HG03139 (cell line): Measurements from ENCODE around the gene GCH1.
"Not testable (repeated sequence)": the region's sequence is repeated elsewhere in the genome, so short reads cannot be mapped to it uniquely, and the experiment has no call there.

Source experiments
- ATAC-seq: cut with Tn5 transposase; IDR thresholded peaks from one replicate; pipeline ENCODE4 v1.9.1; 2021; ENCODE audit not compliant: unreplicated experiment

The GCH1 gene

DNA sequence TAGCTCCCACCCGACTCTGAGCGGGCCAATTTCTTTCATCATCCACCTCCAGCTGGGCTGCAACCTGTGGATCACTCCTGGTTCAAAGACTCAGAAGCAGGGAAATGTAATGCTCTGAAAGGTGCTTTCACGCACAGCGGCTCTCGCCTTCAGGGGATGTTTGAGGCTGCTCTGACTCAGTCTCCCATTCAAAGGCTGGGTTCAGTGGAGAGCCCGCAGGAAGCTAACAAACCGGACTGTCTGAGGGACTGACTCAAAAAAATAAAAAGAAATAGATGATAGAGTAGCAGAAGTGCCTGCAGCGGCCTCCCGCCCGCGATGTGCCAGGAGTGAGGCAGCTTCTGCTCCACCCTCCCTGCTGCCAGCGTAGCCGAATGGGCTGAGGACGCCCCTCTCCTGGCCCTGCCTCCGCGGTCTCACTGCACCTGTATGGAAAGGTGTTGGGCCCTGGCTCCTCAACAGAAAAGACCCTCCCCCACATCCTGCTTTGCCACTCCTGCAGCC is 98.0 kb downstream of the GCH1 start:
- no peak for ATAC-seq

DNA sequence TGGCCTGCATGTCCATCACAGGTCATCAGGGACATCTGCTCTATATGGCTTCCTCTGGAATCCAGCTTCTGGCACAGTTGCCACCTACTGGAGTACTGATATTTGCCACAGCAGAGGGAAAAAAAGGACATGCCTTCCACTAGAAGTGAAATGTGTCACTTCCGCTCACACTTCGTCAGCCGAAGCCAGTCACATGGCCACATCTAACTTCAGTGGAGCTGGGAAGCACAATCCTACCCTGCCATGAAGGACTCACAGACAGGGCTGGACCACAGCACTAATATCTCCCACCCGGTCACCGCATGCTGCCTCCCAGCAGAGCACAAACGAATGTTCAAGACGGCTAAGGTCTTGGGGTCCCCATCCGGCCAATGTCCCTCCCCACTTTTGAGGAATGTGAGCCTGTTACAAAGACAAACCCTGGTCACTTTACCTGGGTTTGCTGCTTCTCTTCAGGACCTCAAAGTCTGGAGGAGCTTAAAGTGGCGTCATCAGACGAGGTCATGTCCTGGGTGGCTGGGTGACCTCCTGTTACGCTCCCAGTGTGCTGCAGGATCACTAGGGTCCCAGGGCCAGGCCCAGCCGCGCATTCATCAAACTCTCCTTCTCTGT is 98.6 kb downstream of the GCH1 start:
- no peak for ATAC-seq

DNA sequence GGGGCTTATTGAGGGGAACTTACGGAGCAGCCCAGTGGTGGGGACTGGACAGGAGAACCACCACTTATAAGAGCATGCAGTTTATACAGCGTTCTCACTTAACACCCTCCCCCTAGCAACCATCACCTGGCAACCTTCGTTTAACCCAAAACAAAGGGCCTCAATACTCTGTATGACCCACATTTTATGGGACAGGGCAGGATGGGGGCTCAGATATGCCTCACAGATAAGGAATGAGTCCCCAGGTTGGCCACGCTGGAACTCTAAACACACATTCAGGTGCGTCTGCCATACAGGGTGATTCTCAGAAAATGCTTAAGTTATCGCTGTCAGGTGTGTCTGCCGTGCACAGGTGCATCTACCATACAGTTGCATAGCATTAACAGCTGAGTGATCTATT is 99.2 kb downstream of the GCH1 start:
- no peak for ATAC-seq

DNA sequence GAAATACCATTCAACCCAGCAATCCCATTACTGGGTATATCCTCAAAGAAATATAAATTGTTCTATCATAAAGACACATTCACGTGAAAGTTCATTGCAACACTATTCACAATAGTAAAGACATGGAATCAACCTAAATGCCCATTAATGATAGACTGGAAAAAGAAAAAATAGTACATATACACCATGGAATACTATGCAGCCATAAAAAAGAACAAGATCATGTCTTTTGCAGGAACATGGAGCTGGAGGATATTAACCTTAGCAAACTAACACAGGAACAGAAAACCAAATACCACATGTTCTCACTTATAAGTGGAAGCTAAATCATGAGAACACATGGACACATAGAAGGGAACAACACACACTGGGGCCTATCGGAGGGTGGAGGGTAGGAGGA is 101.1 kb downstream of the GCH1 start:
- ATAC-seq, result not testable (repeated sequence)

DNA sequence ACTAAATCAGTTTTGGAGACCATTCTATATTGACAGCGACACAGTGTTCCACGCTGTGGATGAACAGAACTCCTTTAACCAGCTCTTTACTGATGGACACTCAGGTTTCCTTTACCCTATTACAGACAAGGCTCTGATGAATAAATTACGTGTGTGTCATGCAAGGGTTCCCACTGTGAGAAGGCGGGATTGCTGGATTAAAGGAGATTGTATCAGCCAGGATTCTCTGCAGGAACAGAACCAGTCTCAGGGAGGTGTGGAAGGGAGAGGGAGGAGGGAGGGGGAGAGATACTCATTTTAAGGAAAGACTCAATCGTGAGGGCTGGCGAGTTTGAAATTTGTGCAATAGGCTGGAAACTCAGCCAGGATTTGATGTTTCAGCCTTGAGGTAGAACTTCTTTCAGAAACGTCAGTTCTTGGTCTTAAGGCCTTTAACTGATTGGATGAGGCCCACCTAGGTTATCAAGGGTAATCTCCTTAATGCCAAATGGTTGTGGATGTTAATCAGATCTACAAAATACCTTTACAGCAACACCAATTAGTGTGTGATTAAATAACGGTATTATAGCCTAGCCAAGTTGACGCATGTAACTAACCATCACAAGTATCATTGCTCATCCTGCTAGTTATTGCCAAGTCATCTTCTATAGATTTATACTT is 104.0 kb downstream of the GCH1 start:
- ATAC-seq, result no peak

DNA sequence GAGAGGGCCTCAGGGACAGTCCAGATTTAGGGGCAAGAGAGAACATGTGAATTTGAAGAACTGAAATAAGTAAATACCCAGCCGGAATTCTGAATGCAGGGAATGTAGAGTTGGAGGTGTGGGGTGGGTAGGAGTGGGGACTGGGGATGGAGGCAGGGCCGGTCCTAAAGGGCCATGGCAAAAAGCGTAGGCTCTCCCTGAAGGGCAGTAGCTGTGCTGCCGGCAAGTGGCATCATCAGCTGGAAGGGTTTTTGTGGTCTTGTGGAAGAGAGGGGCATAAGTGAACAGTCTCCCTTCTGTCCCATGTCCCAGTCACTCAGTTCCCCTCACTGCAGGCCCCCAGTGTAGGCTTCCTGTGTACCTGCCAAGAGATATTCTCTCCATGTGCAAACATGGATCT is 104.6 kb downstream of the GCH1 start:
- no peak for ATAC-seq

DNA sequence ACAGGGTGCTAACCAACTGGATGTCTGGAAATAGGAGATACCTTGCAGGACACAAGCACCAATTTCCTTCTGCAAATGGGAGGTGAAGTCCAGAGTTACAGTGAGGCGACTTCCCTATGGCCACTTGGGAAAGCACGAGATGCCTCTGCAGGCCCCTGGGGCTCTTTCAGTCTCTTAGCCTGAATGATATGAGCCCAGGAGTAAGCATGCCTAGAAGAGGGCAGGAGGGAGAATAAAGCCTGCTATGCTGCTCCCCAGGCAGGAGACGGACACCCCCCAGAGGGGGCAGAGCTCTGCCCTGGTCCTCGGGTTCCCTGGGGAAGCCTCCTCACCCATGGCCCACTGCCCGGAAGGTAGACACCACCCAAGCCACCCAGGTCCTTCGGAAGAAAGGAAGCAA is 105.1 kb downstream of the GCH1 start:
- ATAC-seq, result no peak

DNA sequence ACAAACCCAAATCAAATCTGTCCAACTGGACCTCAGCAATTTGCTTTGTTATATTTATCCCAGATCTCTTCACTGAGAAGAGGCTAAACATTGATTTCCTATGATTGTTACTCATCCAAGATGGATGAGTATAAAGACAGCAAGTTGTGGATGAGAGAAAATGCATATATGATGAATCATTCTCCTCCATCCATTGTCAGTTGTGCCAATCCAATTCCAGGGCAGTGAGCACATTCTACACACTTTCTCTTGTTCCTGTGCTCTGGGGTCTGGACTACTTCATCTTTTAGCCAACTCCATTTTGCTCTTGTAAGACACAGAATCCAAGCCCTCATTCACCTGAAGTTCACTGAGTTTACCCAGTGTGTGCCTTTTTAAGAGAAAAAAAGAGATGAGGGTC is 105.7 kb downstream of the GCH1 start:
- ATAC-seq, result no peak

DNA sequence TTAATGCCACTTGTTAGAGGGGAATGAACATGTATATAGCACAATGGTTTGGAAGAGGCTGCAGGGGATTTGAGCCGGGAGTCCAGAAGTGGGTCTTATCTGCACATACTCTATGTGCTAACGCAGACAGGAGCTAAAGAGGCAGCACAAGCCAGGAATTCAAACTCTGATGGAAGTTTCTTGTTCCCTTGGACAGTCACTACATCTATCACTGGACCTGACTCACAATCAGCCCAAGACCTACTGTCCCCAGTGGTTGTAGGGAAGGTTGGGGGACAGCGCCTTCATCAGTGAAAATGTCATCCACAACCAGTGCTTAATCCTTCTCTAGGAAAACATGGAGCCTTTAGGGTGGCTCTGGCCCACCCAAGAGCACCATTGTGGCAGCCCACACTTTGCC is 107.8 kb downstream of the GCH1 start:
- ATAC-seq, result no peak

DNA sequence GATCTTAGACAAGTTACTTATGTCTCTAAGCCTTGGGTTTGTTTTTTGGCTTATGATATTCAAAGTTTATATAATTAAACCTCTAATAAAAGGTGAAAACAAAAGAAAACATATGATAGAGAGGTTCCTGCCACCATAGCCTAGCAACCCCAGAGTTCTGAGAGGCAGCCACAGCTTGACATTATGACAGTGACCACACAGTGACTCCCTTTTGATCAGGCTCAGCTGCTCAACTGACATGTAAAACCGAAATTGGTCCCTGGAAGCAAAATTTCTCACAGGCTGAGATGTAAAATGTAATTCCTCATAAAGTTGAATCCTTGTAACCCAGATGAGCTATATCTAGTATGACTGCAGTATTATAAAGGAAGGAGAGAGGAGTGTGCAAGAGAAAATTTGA is 108.5 kb downstream of the GCH1 start:
- ATAC-seq, result no peak

DNA sequence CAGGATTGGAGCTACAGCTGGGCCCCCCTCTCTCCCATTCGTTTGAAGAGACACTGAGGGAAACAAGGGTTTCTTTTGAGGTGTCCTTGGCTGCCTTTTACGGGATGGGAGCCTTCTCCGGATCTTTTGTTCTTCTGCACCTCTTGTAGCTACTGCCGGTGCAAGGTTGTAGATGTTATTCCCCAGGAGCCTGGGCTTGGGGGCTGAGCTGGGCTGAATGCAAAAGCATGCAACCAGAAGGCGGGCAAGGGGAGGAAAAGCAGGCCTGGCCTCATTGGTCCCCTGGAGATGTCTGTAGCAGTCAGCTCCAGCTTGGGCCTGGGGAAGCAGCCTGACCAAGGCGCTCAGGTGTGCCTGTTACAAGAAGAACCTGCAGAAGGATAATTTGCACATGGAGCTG is 110.3 kb downstream of the GCH1 start:
- no peak for ATAC-seq
